Right atrium auricular region (tissue), 2 donors: ENCODE data around the gene PRIMA1. TPM values are rescaled to one million over a fixed set of nuclear protein-coding genes. Genes with fewer than 3 reads are reported as not detected.

Experiments used
- DNase-seq: peaks from one replicate; pipeline ENCODE4 v3.0.0-alpha.2; 2019; ENCODE audit warnings: low spot score
- H3K27ac ChIP-seq, 2 donors: fragments of 200-600 bp; sonication (generic); 1 replicate in 1 of 2; 2 replicates in 1 of 2; pipeline ENCODE4 v1.5.1; 2016 to 2019
- H3K27me3 ChIP-seq, 2 donors: fragments of 200-600 bp; sonication (generic); one replicate each; pipeline versions ENCODE4 v1.5.1 to v1.6.0; 2017 to 2019
- H3K36me3 ChIP-seq: fragments of 200-600 bp; sonication (generic); one replicate; pipeline ENCODE4 v1.5.1; 2016
- H3K4me1 ChIP-seq, 2 donors: fragments of 200-600 bp; sonication (generic); one replicate each; pipeline versions ENCODE4 v1.5.1 to v1.6.0; 2017 to 2019
- H3K4me3 ChIP-seq, 2 donors: fragments of 200-600 bp; sonication (generic); 1 replicate in 1 of 2; 2 replicates in 1 of 2; pipeline ENCODE4 v1.5.1; 2017 to 2019; ENCODE audit warnings: mild to moderate bottlenecking in 1 of 2, moderate library complexity in 1 of 2
- H3K9me3 ChIP-seq, 2 donors: fragments of 200-600 bp; sonication (generic); one replicate each; pipeline ENCODE4 v1.5.1; 2019
- CTCF ChIP-seq, 2 donors: fragments of 200-600 bp; sonication (generic); IDR thresholded peaks; one replicate each; pipeline ENCODE4 v1.5.1; 2019; ENCODE audit warnings: antibody characterized with exemption in 2 of 2
- total RNA-seq, 2 donors: library from RNA; depleted of rRNA; stranded (reverse); fragments of >200 nt; gene quantifications; one replicate each; pipeline ENCODE4 v1.1.0, GENCODE V29; 2016

Gene PRIMA1
- total RNA-seq, 2 donors from 2014 or later, result 2.2 to 4.1 TPM

GRCh38 chr14:93675651-93676050, 112.6 kb downstream of the PRIMA1 start:
- TF ChIP-seq CTCF (IDR thresholded peaks at IDR 0.05), result no peak
- no peak for DNase-seq
- no peaks in the 10 kb centered on the region for H3K4me1 ChIP-seq

GRCh38 chr14:93674343-93674742, 113.9 kb downstream of the PRIMA1 start:
- H3K9me3 ChIP-seq, result no peaks in the 10 kb centered on the region
- no peaks in the 10 kb centered on the region for H3K4me1 ChIP-seq
- no peak for TF ChIP-seq CTCF (IDR thresholded peaks at IDR 0.05)
- no peaks in the 10 kb centered on the region for H3K27me3 ChIP-seq
- H3K36me3 ChIP-seq, result no peaks in the 10 kb centered on the region
- no peak for DNase-seq
- no peak overlapping the region for H3K27ac ChIP-seq
- no peak overlapping the region for H3K4me3 ChIP-seq

More at GRCh38 chr14:93675651-93676050, 112.6 kb downstream of the PRIMA1 start:
- H3K27me3 ChIP-seq, result no peaks in the 10 kb centered on the region
- no peak overlapping the region for H3K27ac ChIP-seq
- no peaks in the 10 kb centered on the region for H3K9me3 ChIP-seq
- no peak overlapping the region for H3K4me3 ChIP-seq
- H3K36me3 ChIP-seq, result no peaks in the 10 kb centered on the region

- Histone ChIP-seq H3K9me3 (peaks cover 0 to 27% of the 10 kb centered on the region in 2 donors), H3K27ac (no peak overlapping the region), H3K27me3 (no peaks in the 10 kb centered on the region), H3K4me3 (no peak overlapping the region), H3K4me1 (no peaks in the 10 kb centered on the region), H3K36me3 (no peaks in the 10 kb centered on the region)
- no peak for DNase-seq
- no peak for TF ChIP-seq CTCF (IDR thresholded peaks at IDR 0.05)
These were observed 118.7 kb downstream of the PRIMA1 start for GRCh38 chr14:93669632-93670031.

Other genes with a start within 250 kb of the PRIMA1 start
- gene FAM181A, start 138.9 kb upstream of the PRIMA1 start, total RNA-seq, result not detected
- 100 to 1,000 TPM; 115 to 187 TPM for gene ASB2, start 188.1 kb upstream of the PRIMA1 start, total RNA-seq
- gene CCDC197, start 208.8 kb upstream of the PRIMA1 start, total RNA-seq, result not detected
- gene OTUB2, start 237.9 kb upstream of the PRIMA1 start, total RNA-seq, result under 1 TPM; 0.43 to 0.48 TPM